Hematopoietic multipotent progenitor cell (in vitro differentiated cells): ENCODE data around the gene CCN5. TPM values are rescaled to one million over a fixed set of nuclear protein-coding genes. Genes with fewer than 3 reads are reported as not detected.
A peak's percentile ranks its signal among the peaks of the same experiment; 100 is the strongest.
"Not testable (repeated sequence)": the region's sequence is repeated elsewhere in the genome, so short reads cannot be mapped to it uniquely, and the experiment has no call there.

ENCODE experiments used
- DNase-seq, 3 donors: peaks; one replicate each; pipeline ENCODE4 v3.0.0-alpha.2; 2011 to 2015; ENCODE audit warnings: low read depth in 2 of 3, low spot score in 2 of 3
- total RNA-seq: library from RNA; depleted of rRNA; stranded (reverse); fragments of >200 nt; gene quantifications from one replicate; pipeline ENCODE4 v1.2.3, GENCODE V29; 2012

Gene CCN5
- total RNA-seq, result under 0.01 TPM

GRCh38 chr20:44714701-44715498 is at the start of gene CCN5:
TSS of gene CCN5 (plus strand) at chr20:44715369. CDS start at chr20:44715391, 22 bp downstream.
- DNase-seq, result peak in 2 of 3 donors; percentile 68 to 83

GRCh38 chr20:44666066-44666465 is 49.1 kb upstream of the CCN5 start:
- no peak for DNase-seq

- not testable (repeated sequence) for DNase-seq
Measured at GRCh38 chr20:44670851-44671250, 44.3 kb upstream of the CCN5 start.

GRCh38 chr20:44671541-44671940 is 43.6 kb upstream of the CCN5 start:
- peak; percentile 34 to 69 (median 58) for DNase-seq

GRCh38 chr20:44672318-44672902 is 42.8 kb upstream of the CCN5 start:
- DNase-seq, result not testable (repeated sequence)

- no peak for DNase-seq
Measured at GRCh38 chr20:44678242-44678641, 36.9 kb upstream of the CCN5 start.

GRCh38 chr20:44678990-44679611 is 36.1 kb upstream of the CCN5 start:
- DNase-seq, result no peak

GRCh38 chr20:44681796-44682566 is 33.2 kb upstream of the CCN5 start:
- DNase-seq, result no peak

- DNase-seq, result peak; percentile 9 to 74 (median 52)
Measured at GRCh38 chr20:44683263-44684046, 31.7 kb upstream of the CCN5 start.

GRCh38 chr20:44684047-44684967 is 30.9 kb upstream of the CCN5 start:
- no peak for DNase-seq

- no peak for DNase-seq
Measured at GRCh38 chr20:44686934-44687333, 28.2 kb upstream of the CCN5 start.

GRCh38 chr20:44688053-44688625 is 27.0 kb upstream of the CCN5 start:
- no peak for DNase-seq

- no peak for DNase-seq
Measured at GRCh38 chr20:44689809-44690208, 25.4 kb upstream of the CCN5 start.

- DNase-seq, result no peak
Measured at GRCh38 chr20:44690781-44691423, 24.3 kb upstream of the CCN5 start.

- DNase-seq, result no peak
Measured at GRCh38 chr20:44691424-44692423, 23.4 kb upstream of the CCN5 start.

GRCh38 chr20:44692932-44693480 is 22.2 kb upstream of the CCN5 start:
- no peak for DNase-seq

GRCh38 chr20:44693627-44694026 is 21.5 kb upstream of the CCN5 start:
- DNase-seq, result no peak
